OCI-LY7 (cell line): ENCODE data around the gene ZNF835.

Experiments
- CTCF ChIP-seq: fragments of 200-600 bp; sonication (generic); conservative IDR thresholded peaks from 2 replicates; pipeline ENCODE4 v1.5.1; 2014; ENCODE audit warnings: mild to moderate bottlenecking, antibody characterized with exemption, low read length, moderate library complexity, mixed read lengths
- EZH2phosphoT487 ChIP-seq: fragments of 200-600 bp; sonication (generic); IDR thresholded peaks from 2 replicates; pipeline ENCODE4 v1.6.1; 2018; ENCODE audit warnings: low read depth, borderline replicate concordance, mild to moderate bottlenecking, mixed run types, antibody characterized with exemption, low read length, moderate library complexity, mixed read lengths

- no peak for TF ChIP-seq CTCF
- TF ChIP-seq EZH2phosphoT487 = no peak
Measured at GRCh38 chr19:56613639-56614038, 57.9 kb downstream of the ZNF835 start.
